HepG2 (cell line): ENCODE data around the gene CAST. TPM values are rescaled to one million over a fixed set of nuclear protein-coding genes. Genes with fewer than 3 reads are reported as not detected.

Experiments used
- ATAC-seq: fragments of 200-7000 bp; cut with Tn5 transposase; 3 replicates; pipeline ENCODE4 v1.9.1; 2020; ENCODE audit warnings: mild to moderate bottlenecking, moderate library complexity
- BruUV-seq: library from RNA; stranded (reverse); fragments of 400-500 nt; replicated peaks from 2 replicates; lab custom pipeline; 2021; lab: Mats Ljungman, UMichigan
- CTCF ChIA-PET: fragments of 300-600 bp; formaldehyde crosslinking; extraction: SDS; loops from one replicate; lab custom pipeline; 2021; ENCODE audit warnings: low total read pairs, inconsistent platforms, low intra/inter-chr PET ratio; lab: Yijun Ruan, JAX
- POLR2A ChIA-PET: fragments of 350-600 bp; sonication (Branson Sonifier 250); formaldehyde crosslinking; loops from one replicate; lab custom pipeline; 2020; ENCODE audit warnings: antibody characterized with exemption, inconsistent platforms; lab: Yijun Ruan, JAX
- DNase-seq: peaks from one replicate; pipeline ENCODE4 v3.0.0-alpha.2; 2015; ENCODE audit warnings: low spot score
- FAIRE-seq: peaks from 3 replicates; lab custom pipeline; 2011; peaks lifted over from hg19 to GRCh38; lab: Jason Lieb, UNC
- H2AFZ ChIP-seq: one replicate; pipeline ENCODE4 v1.6.1; 2011; ENCODE audit warnings: low read length, inconsistent platforms
- H3K27ac ChIP-seq: fragments of 300-600 bp; 3 replicates; pipeline ENCODE4 v1.8.0; 2011; ENCODE audit warnings: mixed run types, mild to moderate bottlenecking, mixed read lengths, low read length, inconsistent platforms; ENCODE audit not compliant: insufficient read depth; ENCODE audit errors: extremely low read length
- H3K27me3 ChIP-seq, 2 experiments: fragments of 200-600 bp in 1 of 2; 2 replicates in 1 of 2; 3 replicates in 1 of 2; pipeline versions ENCODE4 v1.6.0 to v1.8.0; 2011; ENCODE audit warnings: low read length in 2 of 2, mild to moderate bottlenecking in 2 of 2, moderate library complexity in 2 of 2, inconsistent platforms in 1 of 2; ENCODE audit not compliant: insufficient read depth in 2 of 2, control insufficient read depth in 1 of 2
- H3K36me3 ChIP-seq, 2 experiments: fragments of 200-600 bp in 1 of 2; replicated peaks in 1 of 2; 2 replicates in 1 of 2; 3 replicates in 1 of 2; pipeline versions ENCODE4 v1.5.1 to v1.8.0; 2011; ENCODE audit warnings: low read length in 2 of 2, inconsistent platforms in 1 of 2; ENCODE audit not compliant: insufficient read depth in 2 of 2, control insufficient read depth in 1 of 2
- H3K4me1 ChIP-seq: 2 replicates; pipeline ENCODE4 v1.5.1; 2012; ENCODE audit warnings: low read length, inconsistent platforms; ENCODE audit not compliant: insufficient read depth
- H3K4me2 ChIP-seq: 2 replicates; pipeline ENCODE4 v1.6.0; 2011; ENCODE audit warnings: low read depth, low read length, inconsistent platforms
- H3K4me3 ChIP-seq, 3 experiments: fragments of 200-600 bp in 1 of 3; sonication (generic), shearing (Covaris generic) in 1 of 3; replicated peaks in 1 of 3; 2 replicates each; pipeline ENCODE4 v1.5.1; 2011 to 2016; ENCODE audit warnings: low read length in 3 of 3, inconsistent platforms in 2 of 3, low read depth in 2 of 3, mild to moderate bottlenecking in 2 of 3, control low read depth in 1 of 3, mixed read lengths in 1 of 3; ENCODE audit not compliant: insufficient read depth in 1 of 3
- H3K79me2 ChIP-seq: one replicate; pipeline ENCODE4 v1.6.1; 2011; ENCODE audit warnings: low read length, inconsistent platforms; ENCODE audit not compliant: insufficient read depth
- H3K9ac ChIP-seq: 2 replicates; pipeline ENCODE4 v1.6.0; 2011; ENCODE audit warnings: mild to moderate bottlenecking, low read depth, low read length, inconsistent platforms; ENCODE audit not compliant: insufficient read depth
- H3K9me3 ChIP-seq: 2 replicates; pipeline ENCODE4 v1.5.1; 2012; ENCODE audit warnings: mild to moderate bottlenecking, low read length
- H4K20me1 ChIP-seq: 2 replicates; pipeline ENCODE4 v1.6.0; 2011; ENCODE audit warnings: inconsistent platforms, mild to moderate bottlenecking, low read length, moderate library complexity; ENCODE audit not compliant: insufficient read depth
- CHD2 ChIP-seq: IDR thresholded peaks from 2 replicates; pipeline ENCODE4 v1.6.1; 2011; ENCODE audit warnings: low read depth, low read length, improper control_type of control experiment
- ELF4 ChIP-seq: sonication (generic); formaldehyde crosslinking; IDR thresholded peaks from 2 replicates; pipeline ENCODE4 v1.5.0; 2020; ENCODE audit warnings: missing genetic modification reagents, mild to moderate bottlenecking, moderate library complexity, borderline replicate concordance
- HDAC6 ChIP-seq: fragments of 200-600 bp; sonication (generic); IDR thresholded peaks from 2 replicates; pipeline ENCODE4 v1.7.0; 2017; ENCODE audit warnings: mild to moderate bottlenecking, antibody characterized with exemption, low read length, low read depth
- MED1 ChIP-seq: sonication (generic); formaldehyde crosslinking; IDR thresholded peaks from 2 replicates; pipeline ENCODE4 v1.4.0; 2020; ENCODE audit warnings: missing genetic modification reagents
- MED8 ChIP-seq: sonication (generic); formaldehyde crosslinking; IDR thresholded peaks from 2 replicates; pipeline ENCODE4 v1.8.1; 2023; ENCODE audit warnings: mild to moderate bottlenecking, missing genetic modification reagents; ENCODE audit not compliant: insufficient replicate concordance
- PHF5A ChIP-seq: IDR thresholded peaks from one replicate; pipeline ENCODE4 v1.6.1; 2018; ENCODE audit warnings: low read depth, missing genetic modification reagents; ENCODE audit not compliant: unreplicated experiment
- PPARG ChIP-seq: conservative IDR thresholded peaks from 2 replicates; pipeline ENCODE4 v1.6.1; 2016; ENCODE audit warnings: missing biosample characterization, missing genetic modification reagents
- RNF219 ChIP-seq: sonication (generic); formaldehyde crosslinking; IDR thresholded peaks from 2 replicates; pipeline ENCODE4 v1.5.0; 2020; ENCODE audit warnings: mild to moderate bottlenecking, missing genetic modification reagents
- SAP130 ChIP-seq: IDR thresholded peaks from 2 replicates; pipeline ENCODE4 v1.6.1; 2016; ENCODE audit warnings: low read depth
- SP1 ChIP-seq, 2 experiments: fragments of 450-650 bp in 1 of 2; sonication (generic) in 1 of 2; formaldehyde crosslinking in 1 of 2; IDR thresholded peaks; 2 replicates each; pipeline versions ENCODE4 v1.4.0 to v1.6.1; 2016 to 2020; ENCODE audit warnings: missing genetic modification reagents in 1 of 2
- ZNF230 ChIP-seq: sonication (generic); formaldehyde crosslinking; IDR thresholded peaks from 2 replicates; pipeline ENCODE4 v1.4.0; 2020; ENCODE audit warnings: mild to moderate bottlenecking, missing genetic modification reagents
- ZNF251 ChIP-seq: sonication (generic); formaldehyde crosslinking; IDR thresholded peaks from 2 replicates; pipeline ENCODE4 v1.9.0; 2021; ENCODE audit warnings: mild to moderate bottlenecking, missing genetic modification reagents
- ZNF484 ChIP-seq: sonication (generic); formaldehyde crosslinking; IDR thresholded peaks from 2 replicates; pipeline ENCODE4 v1.5.1; 2020; ENCODE audit warnings: mild to moderate bottlenecking, low read depth, missing genetic modification reagents, borderline replicate concordance
- ZNF496 ChIP-seq: sonication (generic); formaldehyde crosslinking; IDR thresholded peaks from 2 replicates; pipeline ENCODE4 v1.8.1; 2023; ENCODE audit warnings: mild to moderate bottlenecking, moderate library complexity, missing genetic modification reagents; ENCODE audit not compliant: insufficient replicate concordance
- WGBS: methylation state at CpG from one replicate; pipeline ENCODE4 v1.1.6; 2017; ENCODE audit warnings: low lambda C conversion rate; 5-methylcytosine and 5-hydroxymethylcytosine counted together
- in situ Hi-C: cut with HindIII; loops from 2 replicates; pipeline ENCODE4 v1.10.0; 2017; ENCODE audit warnings: low pct_unique_long_range_greater_than_20kb; ENCODE audit not compliant: extremely low pct_ligation_motif_present
- intact Hi-C: fragments of 100-400 bp; cut with micrococcal nuclease; formaldehyde crosslinking; loops from one replicate; pipeline ENCODE4 v1.10.0; 2022; ENCODE audit not compliant: unreplicated experiment
- polyA plus RNA-seq, 8 experiments: library from polyadenylated mRNA; depleted of rRNA in 3 of 8; stranded (reverse) in 7 of 8; unstranded in 1 of 8; fragments of >200 nt; fragmentation: Illumina TruSeq in 4 of 8; extraction: Trizol in 4 of 8; gene quantifications; 2 replicates each; pipeline versions ENCODE4 v1.2.1 to v1.2.3, GENCODE V29; 2011 to 2016; ENCODE audit warnings: low read depth in 4 of 8, missing spikeins in 1 of 8, mixed read lengths in 1 of 8; ENCODE audit not compliant: insufficient read depth in 1 of 8
- total RNA-seq, 5 experiments: library from RNA; depleted of rRNA; stranded (reverse); fragments of >200 nt; fragmentation: Illumina TruSeq; extraction: Trizol; gene quantifications; 2 replicates each; pipeline ENCODE4 v1.2.3, GENCODE V29; 2016; ENCODE audit warnings: low read depth in 1 of 5
- TF ChIP-seq, protein P1 (sequence below): sonication (generic); formaldehyde crosslinking; IDR thresholded peaks from 2 replicates; pipeline ENCODE4 v1.4.0; 2020; ENCODE audit warnings: missing genetic modification reagents

CAST gene
- total and polyA plus RNA-seq, 2 of the 13 experiments (the other 11 are each of a cell fraction or from before 2014, with no cell fraction given), result 42.1 to 67.6 TPM

DNA sequence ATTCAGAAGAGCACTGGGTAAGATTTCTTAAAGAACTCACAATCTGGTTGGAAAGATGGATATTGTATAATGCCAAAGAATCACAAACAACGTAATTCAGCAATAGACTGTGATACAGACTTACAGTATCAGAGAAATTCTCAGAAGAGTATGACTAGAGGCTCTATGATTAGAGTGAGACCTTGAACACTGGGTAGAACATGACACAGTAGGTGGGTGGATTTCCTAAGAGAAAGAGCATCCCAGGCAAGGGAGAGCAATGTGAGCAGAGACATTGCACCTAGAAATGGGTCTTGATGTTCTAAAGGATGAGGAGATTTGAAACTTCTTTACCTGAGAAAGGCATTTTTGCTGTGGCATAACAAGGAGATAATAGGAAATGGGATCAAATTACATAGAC lies 27.3 kb upstream of the CAST start:
- DNase-seq, result no peak
- Histone ChIP-seq H3K79me2 (no peaks in the 10 kb centered on the region), H2AFZ (no peak overlapping the region), H3K27ac (no peak overlapping the region), H3K36me3 (no peaks in the 10 kb centered on the region), H3K27me3 (no peaks in the 10 kb centered on the region), H3K4me2 (no peak overlapping the region), H3K9ac (no peak overlapping the region), H3K4me3 (no peak overlapping the region), H3K4me1 (no peaks in the 10 kb centered on the region), H3K9me3 (no peaks in the 10 kb centered on the region), H4K20me1 (no peaks in the 10 kb centered on the region)
- ChIA-PET POLR2A (no interaction called here), CTCF (no interaction called here)
- no peak for ATAC-seq
- FAIRE-seq, result no peak
- 4% methylated on average over 1 of the region's 1 CpG for WGBS
- TF ChIP-seq SP1 (IDR thresholded peaks at IDR 0.05) (no peak), SP1 (CRISPR knock-in tag; IDR thresholded peaks at IDR 0.05) (no peak), ZNF230 (CRISPR knock-in tag) (no peak), SAP130 (CRISPR knock-in tag) (no peak), MED1 (CRISPR knock-in tag) (no peak), ZNF251 (CRISPR knock-in tag) (no peak), CHD2 (no peak)
- in situ Hi-C loops, result no loop called here
- BruUV-seq, result no TSS peak
- intact Hi-C loops, result no loop called here

DNA sequence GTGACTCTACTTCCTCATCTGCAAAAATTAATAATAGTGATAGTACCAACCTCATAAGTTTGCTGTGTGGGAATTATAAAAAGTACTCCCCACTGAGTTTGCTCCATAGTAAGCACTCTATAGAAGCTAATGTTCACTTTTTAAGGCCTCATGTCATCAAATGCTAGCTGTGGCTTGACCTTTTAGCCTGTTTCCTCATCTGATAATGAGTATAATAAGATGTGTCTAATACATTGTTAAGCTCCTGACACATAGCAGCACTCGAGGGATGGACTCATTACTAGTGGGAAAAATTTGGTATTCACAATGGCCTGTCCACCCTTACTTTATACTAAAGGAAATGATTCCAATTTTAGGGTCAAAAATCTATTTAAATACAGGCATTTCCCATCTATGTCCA lies 26.1 kb upstream of the CAST start:
- H3K27me3 ChIP-seq, result no peaks in the 10 kb centered on the region
- no peak overlapping the region for H3K27ac ChIP-seq
- no TSS peak for BruUV-seq
- no peak overlapping the region for H2AFZ ChIP-seq
- DNase-seq (no peak), FAIRE-seq (no peak), ATAC-seq (no peak)
- CTCF ChIA-PET, result no interaction called here
- H3K9me3 ChIP-seq, result no peaks in the 10 kb centered on the region
- intact Hi-C loops, result no loop called here
- H3K36me3 ChIP-seq, result no peaks in the 10 kb centered on the region
- POLR2A ChIA-PET, result no interaction called here
- in situ Hi-C loops, result no loop called here
- no peaks in the 10 kb centered on the region for H3K79me2 ChIP-seq
- 8% methylated on average over 1 of the region's 1 CpG for WGBS
- no peak overlapping the region for H3K9ac ChIP-seq
- no peaks in the 10 kb centered on the region for H3K4me1 ChIP-seq
- H3K4me2 ChIP-seq, result no peak overlapping the region
- no peak overlapping the region for H3K4me3 ChIP-seq
- H4K20me1 ChIP-seq, result no peaks in the 10 kb centered on the region
- TF ChIP-seq RNF219 (no peak), ZNF484 (CRISPR knock-in tag) (no peak), PHF5A (CRISPR knock-in tag) (no peak), MED8 (CRISPR knock-in tag) (no peak), ZNF496 (CRISPR knock-in tag) (no peak), HDAC6 (no peak), ELF4 (CRISPR knock-in tag) (no peak), PPARG (CRISPR knock-in tag) (no peak)
- TF ChIP-seq, protein P1, sequence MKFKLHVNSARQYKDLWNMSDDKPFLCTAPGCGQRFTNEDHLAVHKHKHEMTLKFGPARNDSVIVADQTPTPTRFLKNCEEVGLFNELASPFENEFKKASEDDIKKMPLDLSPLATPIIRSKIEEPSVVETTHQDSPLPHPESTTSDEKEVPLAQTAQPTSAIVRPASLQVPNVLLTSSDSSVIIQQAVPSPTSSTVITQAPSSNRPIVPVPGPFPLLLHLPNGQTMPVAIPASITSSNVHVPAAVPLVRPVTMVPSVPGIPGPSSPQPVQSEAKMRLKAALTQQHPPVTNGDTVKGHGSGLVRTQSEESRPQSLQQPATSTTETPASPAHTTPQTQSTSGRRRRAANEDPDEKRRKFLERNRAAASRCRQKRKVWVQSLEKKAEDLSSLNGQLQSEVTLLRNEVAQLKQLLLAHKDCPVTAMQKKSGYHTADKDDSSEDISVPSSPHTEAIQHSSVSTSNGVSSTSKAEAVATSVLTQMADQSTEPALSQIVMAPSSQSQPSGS (CRISPR knock-in tag), result no peak
